Liver (tissue), 9 donors: ENCODE data around the gene GRN. TPM values are rescaled to one million over a fixed set of nuclear protein-coding genes. Genes with fewer than 3 reads are reported as not detected.

Source experiments
- DNase-seq: peaks from one replicate; pipeline ENCODE4 v3.0.0-alpha.2; 2017; ENCODE audit warnings: low spot score
- H3K27ac ChIP-seq, 2 donors: one replicate each; pipeline ENCODE4 v1.7.0; 2013; ENCODE audit warnings: inconsistent platforms in 2 of 2, low read length in 2 of 2, control low read depth in 1 of 2, low read depth in 1 of 2, mild to moderate bottlenecking in 1 of 2
- H3K27me3 ChIP-seq, 4 donors: one replicate each; pipeline versions ENCODE4 v1.6.1 to v1.7.0; 2013; ENCODE audit warnings: low read length in 3 of 4, inconsistent platforms in 1 of 4, mild to moderate bottlenecking in 1 of 4, moderate library complexity in 1 of 4; ENCODE audit not compliant: control insufficient read depth in 4 of 4, insufficient read depth in 4 of 4
- H3K36me3 ChIP-seq, 4 donors: one replicate each; pipeline versions ENCODE4 v1.6.1 to v1.7.0; 2013; ENCODE audit warnings: low read length in 3 of 4, mild to moderate bottlenecking in 3 of 4, low read depth in 1 of 4, moderate library complexity in 1 of 4; ENCODE audit not compliant: control insufficient read depth in 4 of 4, insufficient read depth in 3 of 4
- H3K4me1 ChIP-seq, 4 donors: one replicate each; pipeline versions ENCODE4 v1.6.1 to v1.7.0; 2013; ENCODE audit warnings: low read length in 3 of 4, mild to moderate bottlenecking in 3 of 4, moderate library complexity in 1 of 4; ENCODE audit not compliant: control insufficient read depth in 4 of 4, insufficient read depth in 4 of 4
- H3K4me3 ChIP-seq, 3 donors: one replicate each; pipeline versions ENCODE4 v1.6.1 to v1.7.0; 2013; ENCODE audit warnings: low read length in 3 of 3, control low read depth in 1 of 3, low read depth in 1 of 3, mild to moderate bottlenecking in 1 of 3
- H3K9ac ChIP-seq, 2 donors: one replicate each; pipeline ENCODE4 v1.7.0; 2013; ENCODE audit warnings: low read length in 2 of 2, mild to moderate bottlenecking in 2 of 2, moderate library complexity in 2 of 2, control low read depth in 1 of 2, low read depth in 1 of 2
- H3K9me3 ChIP-seq, 4 donors: one replicate each; pipeline versions ENCODE4 v1.6.1 to v1.7.0; 2013; ENCODE audit warnings: low read length in 3 of 4; ENCODE audit not compliant: control insufficient read depth in 4 of 4
- EGR1 ChIP-seq, 2 donors: IDR thresholded peaks; 2 replicates each; pipeline ENCODE4 v1.6.1; 2016 to 2018; ENCODE audit warnings: antibody characterized with exemption in 2 of 2, low read depth in 2 of 2
- FOXA1 ChIP-seq: IDR thresholded peaks from 2 replicates; pipeline ENCODE4 v1.6.1; 2016; ENCODE audit warnings: antibody characterized with exemption
- FOXA2 ChIP-seq: IDR thresholded peaks from 2 replicates; pipeline ENCODE4 v1.6.1; 2016; ENCODE audit warnings: antibody characterized with exemption
- GABPA ChIP-seq, 2 donors: IDR thresholded peaks in 1 of 2; conservative IDR thresholded peaks in 1 of 2; 2 replicates each; pipeline ENCODE4 v1.6.1; 2016; ENCODE audit warnings: antibody characterized with exemption in 2 of 2, mild to moderate bottlenecking in 1 of 2, moderate library complexity in 1 of 2
- HNF4A ChIP-seq, 2 donors: conservative IDR thresholded peaks; 2 replicates each; pipeline ENCODE4 v1.6.1; 2016; ENCODE audit warnings: antibody characterized with exemption in 2 of 2, mild to moderate bottlenecking in 2 of 2
- HNF4G ChIP-seq: IDR thresholded peaks from 2 replicates; pipeline ENCODE4 v1.6.1; 2016; ENCODE audit warnings: antibody characterized with exemption
- JUND ChIP-seq, 2 donors: IDR thresholded peaks; 2 replicates each; pipeline ENCODE4 v1.6.1; 2016; ENCODE audit warnings: antibody characterized with exemption in 2 of 2
- NR2F2 ChIP-seq: IDR thresholded peaks from 2 replicates; pipeline ENCODE4 v1.6.1; 2016; ENCODE audit warnings: antibody characterized with exemption
- RAD21 ChIP-seq, 2 donors: IDR thresholded peaks; 2 replicates each; pipeline ENCODE4 v1.6.1; 2016; ENCODE audit warnings: antibody characterized with exemption in 2 of 2, mild to moderate bottlenecking in 2 of 2
- RXRA ChIP-seq, 2 donors: IDR thresholded peaks; 2 replicates each; pipeline ENCODE4 v1.6.1; 2017 to 2018; ENCODE audit warnings: antibody characterized with exemption in 2 of 2, mild to moderate bottlenecking in 1 of 2
- SP1 ChIP-seq: IDR thresholded peaks from 2 replicates; pipeline ENCODE4 v1.6.1; 2018; ENCODE audit warnings: antibody characterized with exemption, mild to moderate bottlenecking
- TAF1 ChIP-seq: conservative IDR thresholded peaks from 2 replicates; pipeline ENCODE4 v1.6.1; 2016; ENCODE audit warnings: antibody characterized with exemption, mild to moderate bottlenecking
- YY1 ChIP-seq: IDR thresholded peaks from 2 replicates; pipeline ENCODE4 v1.6.1; 2016; ENCODE audit warnings: antibody characterized with exemption, mild to moderate bottlenecking
- WGBS: extraction: QIAGEN DNeasy Blood & Tissue Kit; methylation state at CpG from one replicate; pipeline ENCODE4 v1.1.7; 2013; 5-methylcytosine and 5-hydroxymethylcytosine counted together
- polyA plus RNA-seq, 2 donors: library from polyadenylated mRNA; stranded (reverse) in 1 of 2; unstranded in 1 of 2; fragments of 200-250 nt in 1 of 2; fragments of >200 nt in 1 of 2; fragmentation: Nextera tagmentation in 1 of 2; extraction: Ambion mirVana in 1 of 2; gene quantifications; one replicate each; pipeline versions ENCODE4 v1.2.1 to v1.2.3, GENCODE V29; 2013 to 2015
- total RNA-seq, 2 donors: library from RNA; depleted of rRNA; stranded (reverse); fragments of >200 nt; gene quantifications; one replicate each; pipeline ENCODE4 v1.2.3, GENCODE V29; 2014
- TF ChIP-seq, protein P1 (sequence below): IDR thresholded peaks from 2 replicates; pipeline ENCODE4 v1.6.1; 2016; ENCODE audit warnings: antibody characterized with exemption, mild to moderate bottlenecking
- TF ChIP-seq, protein P2 (sequence below): fragments of 150-350 bp; IDR thresholded peaks from 2 replicates; pipeline ENCODE4 v1.5.1; 2017; ENCODE audit warnings: improper control_type of control experiment, low read depth, low read length; ENCODE audit not compliant: missing input control
- TF ChIP-seq, protein P3 (sequence below): IDR thresholded peaks from 2 replicates; pipeline ENCODE4 v1.6.1; 2016; ENCODE audit warnings: antibody characterized with exemption
- TF ChIP-seq, protein P4 (sequence below): IDR thresholded peaks from 2 replicates; pipeline ENCODE4 v1.6.1; 2016; ENCODE audit warnings: antibody characterized with exemption
- TF ChIP-seq, protein P5 (sequence below): IDR thresholded peaks from 2 replicates; pipeline ENCODE4 v1.6.1; 2016; ENCODE audit warnings: antibody characterized with exemption
- donor health status: healthy.
- donor health status: healthy.
- donor health status: healthy.
- donor health status: healthy.
- donor health status: healthy.

Gene GRN
- total and polyA plus RNA-seq, 4 donors = 90.9 to 166 (median 133) TPM

DNA sequence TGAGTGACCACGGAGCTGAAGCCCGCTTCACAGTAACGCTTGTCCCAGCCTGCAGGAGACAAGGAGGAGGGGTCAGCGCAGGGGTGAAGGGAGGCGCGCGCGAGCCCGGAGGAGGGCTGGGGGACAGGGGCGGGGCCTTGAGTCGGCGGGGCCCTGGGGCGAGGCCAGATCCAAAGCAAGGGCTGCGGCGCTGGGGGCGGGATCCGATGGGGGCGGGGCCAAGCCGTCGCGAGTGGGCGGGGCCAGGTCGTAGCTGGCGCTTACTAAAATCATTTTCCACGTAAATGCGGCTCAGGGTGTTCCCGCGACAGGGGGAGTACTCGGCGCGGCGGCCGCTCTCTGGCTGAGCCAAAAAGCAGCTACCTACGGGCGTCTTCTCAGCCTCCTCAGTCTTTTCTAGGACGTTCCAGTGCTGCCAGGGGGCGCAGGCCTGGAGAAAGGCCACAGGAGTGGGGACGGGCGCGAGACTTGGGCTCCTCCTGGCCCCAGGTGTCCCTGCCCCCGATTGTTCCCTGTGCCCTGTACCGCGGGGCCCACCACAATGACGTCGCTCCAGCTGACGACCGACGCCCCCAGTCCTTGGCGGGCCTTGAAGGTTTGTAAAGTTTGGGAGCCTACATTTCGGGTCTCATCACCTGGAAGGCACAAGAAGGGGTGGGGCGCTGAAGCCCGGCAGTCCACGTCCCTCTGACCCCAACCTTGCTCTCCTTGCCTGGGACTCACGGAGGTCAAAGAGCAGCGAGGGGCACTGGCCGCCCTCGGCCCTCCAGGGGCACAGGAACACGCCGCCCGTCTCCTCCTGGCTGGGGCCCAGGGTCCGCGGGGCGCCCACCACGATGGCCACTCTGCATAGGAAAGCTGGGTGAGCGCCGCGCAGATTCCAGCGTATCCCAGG lies 40.4 kb downstream of the GRN start:
- Histone ChIP-seq H3K27me3 (no peaks in the 10 kb centered on the region), H3K27ac (no peak overlapping the region), H3K36me3 (no peaks in the 10 kb centered on the region), H3K4me3 (peak overlapping the region; percentile 29 to 43 (median 33)), H3K4me1 (peaks cover 5 to 11% (median 7%) of the 10 kb centered on the region in 4 donors), H3K9me3 (no peaks in the 10 kb centered on the region), H3K9ac (no peak overlapping the region)
- 6% methylated on average over 68 of the region's 68 CpGs for WGBS
- DNase-seq = peak; percentile 90
- TF ChIP-seq, protein P1, sequence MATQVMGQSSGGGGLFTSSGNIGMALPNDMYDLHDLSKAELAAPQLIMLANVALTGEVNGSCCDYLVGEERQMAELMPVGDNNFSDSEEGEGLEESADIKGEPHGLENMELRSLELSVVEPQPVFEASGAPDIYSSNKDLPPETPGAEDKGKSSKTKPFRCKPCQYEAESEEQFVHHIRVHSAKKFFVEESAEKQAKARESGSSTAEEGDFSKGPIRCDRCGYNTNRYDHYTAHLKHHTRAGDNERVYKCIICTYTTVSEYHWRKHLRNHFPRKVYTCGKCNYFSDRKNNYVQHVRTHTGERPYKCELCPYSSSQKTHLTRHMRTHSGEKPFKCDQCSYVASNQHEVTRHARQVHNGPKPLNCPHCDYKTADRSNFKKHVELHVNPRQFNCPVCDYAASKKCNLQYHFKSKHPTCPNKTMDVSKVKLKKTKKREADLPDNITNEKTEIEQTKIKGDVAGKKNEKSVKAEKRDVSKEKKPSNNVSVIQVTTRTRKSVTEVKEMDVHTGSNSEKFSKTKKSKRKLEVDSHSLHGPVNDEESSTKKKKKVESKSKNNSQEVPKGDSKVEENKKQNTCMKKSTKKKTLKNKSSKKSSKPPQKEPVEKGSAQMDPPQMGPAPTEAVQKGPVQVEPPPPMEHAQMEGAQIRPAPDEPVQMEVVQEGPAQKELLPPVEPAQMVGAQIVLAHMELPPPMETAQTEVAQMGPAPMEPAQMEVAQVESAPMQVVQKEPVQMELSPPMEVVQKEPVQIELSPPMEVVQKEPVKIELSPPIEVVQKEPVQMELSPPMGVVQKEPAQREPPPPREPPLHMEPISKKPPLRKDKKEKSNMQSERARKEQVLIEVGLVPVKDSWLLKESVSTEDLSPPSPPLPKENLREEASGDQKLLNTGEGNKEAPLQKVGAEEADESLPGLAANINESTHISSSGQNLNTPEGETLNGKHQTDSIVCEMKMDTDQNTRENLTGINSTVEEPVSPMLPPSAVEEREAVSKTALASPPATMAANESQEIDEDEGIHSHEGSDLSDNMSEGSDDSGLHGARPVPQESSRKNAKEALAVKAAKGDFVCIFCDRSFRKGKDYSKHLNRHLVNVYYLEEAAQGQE = no peak
- TF ChIP-seq SP1 (no peak), JUND (IDR thresholded peaks at IDR 0.05) (no peak), FOXA1 (no peak), TAF1 (no peak), FOXA2 (no peak), NR2F2 (no peak), RXRA (IDR thresholded peaks at IDR 0.05) (no peak), GABPA (IDR thresholded peaks at IDR 0.05 in 1 of 2, conservative IDR thresholded peaks at IDR 0.05 in 1 of 2) (no peak), EGR1 (IDR thresholded peaks at IDR 0.05; ENCODE audit: low read depth in 2 of 2) (no peak), RAD21 (IDR thresholded peaks at IDR 0.05) (no peak), YY1 (no peak), HNF4A (conservative IDR thresholded peaks at IDR 0.05) (no peak), HNF4G (no peak)
- TF ChIP-seq, protein P2, sequence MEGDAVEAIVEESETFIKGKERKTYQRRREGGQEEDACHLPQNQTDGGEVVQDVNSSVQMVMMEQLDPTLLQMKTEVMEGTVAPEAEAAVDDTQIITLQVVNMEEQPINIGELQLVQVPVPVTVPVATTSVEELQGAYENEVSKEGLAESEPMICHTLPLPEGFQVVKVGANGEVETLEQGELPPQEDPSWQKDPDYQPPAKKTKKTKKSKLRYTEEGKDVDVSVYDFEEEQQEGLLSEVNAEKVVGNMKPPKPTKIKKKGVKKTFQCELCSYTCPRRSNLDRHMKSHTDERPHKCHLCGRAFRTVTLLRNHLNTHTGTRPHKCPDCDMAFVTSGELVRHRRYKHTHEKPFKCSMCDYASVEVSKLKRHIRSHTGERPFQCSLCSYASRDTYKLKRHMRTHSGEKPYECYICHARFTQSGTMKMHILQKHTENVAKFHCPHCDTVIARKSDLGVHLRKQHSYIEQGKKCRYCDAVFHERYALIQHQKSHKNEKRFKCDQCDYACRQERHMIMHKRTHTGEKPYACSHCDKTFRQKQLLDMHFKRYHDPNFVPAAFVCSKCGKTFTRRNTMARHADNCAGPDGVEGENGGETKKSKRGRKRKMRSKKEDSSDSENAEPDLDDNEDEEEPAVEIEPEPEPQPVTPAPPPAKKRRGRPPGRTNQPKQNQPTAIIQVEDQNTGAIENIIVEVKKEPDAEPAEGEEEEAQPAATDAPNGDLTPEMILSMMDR = no peak
- TF ChIP-seq, protein P3, sequence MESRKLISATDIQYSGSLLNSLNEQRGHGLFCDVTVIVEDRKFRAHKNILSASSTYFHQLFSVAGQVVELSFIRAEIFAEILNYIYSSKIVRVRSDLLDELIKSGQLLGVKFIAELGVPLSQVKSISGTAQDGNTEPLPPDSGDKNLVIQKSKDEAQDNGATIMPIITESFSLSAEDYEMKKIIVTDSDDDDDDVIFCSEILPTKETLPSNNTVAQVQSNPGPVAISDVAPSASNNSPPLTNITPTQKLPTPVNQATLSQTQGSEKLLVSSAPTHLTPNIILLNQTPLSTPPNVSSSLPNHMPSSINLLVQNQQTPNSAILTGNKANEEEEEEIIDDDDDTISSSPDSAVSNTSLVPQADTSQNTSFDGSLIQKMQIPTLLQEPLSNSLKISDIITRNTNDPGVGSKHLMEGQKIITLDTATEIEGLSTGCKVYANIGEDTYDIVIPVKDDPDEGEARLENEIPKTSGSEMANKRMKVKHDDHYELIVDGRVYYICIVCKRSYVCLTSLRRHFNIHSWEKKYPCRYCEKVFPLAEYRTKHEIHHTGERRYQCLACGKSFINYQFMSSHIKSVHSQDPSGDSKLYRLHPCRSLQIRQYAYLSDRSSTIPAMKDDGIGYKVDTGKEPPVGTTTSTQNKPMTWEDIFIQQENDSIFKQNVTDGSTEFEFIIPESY = no peak
- TF ChIP-seq, protein P4, sequence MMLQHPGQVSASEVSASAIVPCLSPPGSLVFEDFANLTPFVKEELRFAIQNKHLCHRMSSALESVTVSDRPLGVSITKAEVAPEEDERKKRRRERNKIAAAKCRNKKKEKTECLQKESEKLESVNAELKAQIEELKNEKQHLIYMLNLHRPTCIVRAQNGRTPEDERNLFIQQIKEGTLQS = no peak
- TF ChIP-seq, protein P5, sequence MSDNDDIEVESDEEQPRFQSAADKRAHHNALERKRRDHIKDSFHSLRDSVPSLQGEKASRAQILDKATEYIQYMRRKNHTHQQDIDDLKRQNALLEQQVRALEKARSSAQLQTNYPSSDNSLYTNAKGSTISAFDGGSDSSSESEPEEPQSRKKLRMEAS = no peak
